T47D (cell line): ENCODE measurements around the gene PHLPP1.

ENCODE experiments used
- DNase-seq, 2 experiments: peaks; one replicate each; pipeline versions ENCODE4 v3.0.0 to v3.0.0-alpha.2; 2011 to 2012; ENCODE audit warnings: low read depth in 1 of 2, low spot score in 1 of 2
- JUND ChIP-seq: IDR thresholded peaks from 2 replicates; pipeline ENCODE4 v1.6.1; 2012; ENCODE audit warnings: low read depth
- in situ Hi-C: cut with HindIII; loops from 2 replicates; pipeline ENCODE4 v1.10.0; 2016; ENCODE audit warnings: low sequenced_read_pairs, low pct_unique_long_range_greater_than_20kb

Gene PHLPP1

DNA sequence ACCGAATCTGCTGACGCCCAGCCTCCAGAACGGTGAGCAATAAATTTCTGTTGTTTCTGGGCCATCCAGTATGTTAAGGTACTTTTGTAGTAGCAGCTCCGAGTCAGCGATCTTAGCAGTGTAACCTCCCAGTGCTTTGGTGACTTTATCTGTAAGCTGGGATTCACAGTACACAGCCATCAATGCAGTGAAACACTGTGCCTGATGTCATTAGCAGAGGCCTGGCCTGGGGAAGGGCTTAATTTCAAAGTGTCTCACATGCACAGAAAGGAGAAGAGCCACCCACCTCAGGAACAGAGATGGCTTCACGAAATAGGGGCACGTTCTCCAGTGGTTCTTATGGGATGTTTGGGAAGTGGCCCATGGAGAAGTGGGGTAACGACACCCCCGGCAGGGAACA lies 281.2 kb downstream of the PHLPP1 start:
- DNase-seq = no peak
- TF ChIP-seq JUND = no peak
- in situ Hi-C loops = no loop called here

DNA sequence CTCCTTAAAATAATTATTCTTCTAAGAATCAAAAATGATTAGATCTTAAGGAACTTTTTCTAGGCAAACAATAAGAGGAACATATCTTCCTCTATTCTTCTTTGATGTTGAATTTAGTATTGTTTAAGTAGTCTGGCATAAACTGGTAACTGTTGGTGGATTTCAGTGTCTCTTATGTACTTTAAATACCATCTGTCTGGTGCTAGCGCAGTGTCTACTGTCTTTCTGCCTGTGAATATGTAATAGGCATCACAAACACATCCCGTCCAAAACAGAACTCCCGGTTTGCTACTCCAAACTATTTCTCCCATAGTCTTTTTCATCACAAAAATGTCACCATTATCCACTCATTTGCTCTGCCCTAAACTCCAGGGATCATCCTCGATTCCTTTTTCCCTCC lies 281.7 kb downstream of the PHLPP1 start:
- in situ Hi-C loops = no loop called here
- no peak for DNase-seq
- TF ChIP-seq JUND = no peak

DNA sequence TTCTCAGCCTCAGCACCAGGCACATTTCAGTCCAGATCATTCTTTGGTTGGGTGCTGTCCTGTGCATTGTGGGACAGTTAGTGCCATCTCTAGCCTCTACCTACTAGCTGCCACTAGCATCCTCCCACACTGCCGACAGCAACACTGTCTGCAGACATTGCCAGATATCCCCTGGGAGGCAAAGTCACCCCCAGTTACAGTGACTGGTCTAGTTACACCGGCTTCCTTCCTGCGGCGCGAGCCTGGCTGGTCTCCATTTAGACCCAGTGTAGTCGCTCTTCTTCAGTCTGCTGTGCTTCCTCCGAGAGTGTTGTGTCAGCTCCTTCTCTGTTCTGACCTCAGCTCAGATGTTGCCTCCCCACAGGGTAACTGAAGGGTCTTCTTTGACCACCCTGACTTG lies 283.1 kb downstream of the PHLPP1 start:
- no peak for TF ChIP-seq JUND
- no peak for DNase-seq
- in situ Hi-C loops = no loop called here

DNA sequence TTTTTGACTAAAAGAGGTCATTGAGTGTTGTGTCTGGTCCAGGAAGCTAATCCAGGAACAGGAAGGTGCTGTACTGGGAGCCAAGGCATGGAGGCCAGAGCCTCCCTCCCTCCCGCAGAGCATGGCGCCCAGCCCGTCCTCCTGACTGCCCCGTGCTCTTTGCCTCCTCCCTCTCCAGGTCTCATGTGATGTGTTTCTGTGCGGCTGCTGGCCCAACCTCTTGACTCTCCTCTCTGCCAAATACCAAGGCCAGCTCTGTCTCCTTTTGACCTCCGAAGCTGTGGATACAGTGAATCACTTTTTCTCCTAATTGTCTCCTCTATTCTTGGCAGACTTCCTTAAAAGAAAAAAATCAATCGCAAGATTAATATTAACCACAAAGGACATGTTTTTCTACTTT lies 284.1 kb downstream of the PHLPP1 start:
- TF ChIP-seq JUND = no peak
- in situ Hi-C loops = no loop called here

DNA sequence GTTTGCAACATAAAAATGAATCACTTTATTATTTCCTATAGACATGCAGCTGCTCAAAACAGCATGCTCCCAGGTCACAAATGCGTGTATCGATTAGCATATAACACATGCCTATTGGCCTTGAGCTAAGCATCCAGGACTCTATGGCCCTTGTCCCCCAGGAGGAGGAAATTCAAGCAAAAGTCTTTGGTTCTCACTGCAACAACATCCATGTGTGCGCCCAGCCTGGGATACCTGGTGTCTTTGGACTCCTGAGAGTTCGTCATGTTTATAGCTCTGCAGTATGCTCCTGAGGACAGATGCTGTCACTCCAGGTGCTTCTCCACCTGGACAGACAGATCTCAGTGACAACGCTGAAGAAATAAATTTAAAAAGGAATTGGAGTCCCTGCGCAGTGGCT lies 284.6 kb downstream of the PHLPP1 start:
- in situ Hi-C loops = no loop called here
- DNase-seq = no peak
- no peak for TF ChIP-seq JUND

More for the DNA sequence above, 284.1 kb downstream of the PHLPP1 start:
- DNase-seq = no peak

DNA sequence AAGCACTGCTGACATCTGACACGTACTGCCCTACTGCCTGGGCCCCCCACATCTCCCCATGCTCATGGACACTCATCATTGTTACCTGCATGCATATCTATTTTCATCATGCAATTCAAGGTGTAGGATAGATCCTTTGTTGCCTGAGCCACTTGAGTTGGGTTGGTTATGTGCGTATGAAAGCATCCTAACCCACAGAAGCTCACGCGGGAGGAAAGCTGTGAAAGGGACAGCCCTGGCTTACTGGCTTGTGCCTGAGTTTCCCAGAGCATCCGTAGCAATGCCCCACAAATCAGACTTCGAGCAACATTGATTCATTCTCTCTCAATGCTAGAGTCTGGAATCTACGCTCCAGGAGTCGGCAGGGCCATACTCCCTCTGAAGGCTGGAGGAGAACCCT lies 285.5 kb downstream of the PHLPP1 start:
- in situ Hi-C loops = no loop called here
- no peak for DNase-seq
- TF ChIP-seq JUND = no peak

DNA sequence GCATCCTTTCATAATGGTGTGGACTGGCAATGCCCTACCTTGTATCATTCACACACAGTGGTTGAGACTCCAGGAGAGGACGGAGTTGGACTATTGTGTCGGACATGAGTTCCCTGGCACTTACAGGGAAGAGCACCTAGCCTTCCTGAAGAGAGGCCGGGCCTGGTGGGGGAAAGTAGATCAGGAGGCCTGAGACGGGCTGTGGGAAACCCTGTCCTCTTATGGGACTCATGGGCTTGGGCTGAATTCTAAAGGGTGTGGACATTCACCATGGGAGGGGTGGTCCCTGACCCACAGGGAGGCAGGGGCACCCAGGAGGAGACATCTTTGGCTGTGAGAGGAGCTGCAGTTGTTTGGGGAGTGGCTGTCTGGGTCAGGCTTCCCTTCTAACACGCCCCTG lies 286.5 kb downstream of the PHLPP1 start:
- TF ChIP-seq JUND = no peak
- in situ Hi-C loops = no loop called here
- DNase-seq = no peak

DNA sequence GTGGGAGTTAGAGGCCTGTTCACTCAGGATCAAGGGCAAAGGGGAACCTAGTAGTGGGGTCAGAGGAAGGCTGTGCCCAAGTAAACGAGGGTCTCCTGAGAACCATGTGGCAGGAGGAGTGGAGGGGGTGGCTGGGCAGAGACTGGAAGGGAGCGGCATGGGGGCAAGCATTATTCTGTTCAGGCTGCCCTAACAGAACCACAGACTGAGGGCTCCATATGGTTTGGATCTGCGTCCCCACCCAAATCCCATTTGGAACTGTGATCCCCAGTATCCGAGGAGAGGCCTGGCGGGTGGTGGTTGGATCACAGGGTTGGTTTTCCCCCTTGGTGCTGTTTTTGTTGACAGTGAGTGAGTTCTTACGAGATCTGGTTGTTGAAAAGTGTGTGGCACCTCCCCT lies 287.0 kb downstream of the PHLPP1 start:
- DNase-seq = no peak
- no peak for TF ChIP-seq JUND
- in situ Hi-C loops = no loop called here

DNA sequence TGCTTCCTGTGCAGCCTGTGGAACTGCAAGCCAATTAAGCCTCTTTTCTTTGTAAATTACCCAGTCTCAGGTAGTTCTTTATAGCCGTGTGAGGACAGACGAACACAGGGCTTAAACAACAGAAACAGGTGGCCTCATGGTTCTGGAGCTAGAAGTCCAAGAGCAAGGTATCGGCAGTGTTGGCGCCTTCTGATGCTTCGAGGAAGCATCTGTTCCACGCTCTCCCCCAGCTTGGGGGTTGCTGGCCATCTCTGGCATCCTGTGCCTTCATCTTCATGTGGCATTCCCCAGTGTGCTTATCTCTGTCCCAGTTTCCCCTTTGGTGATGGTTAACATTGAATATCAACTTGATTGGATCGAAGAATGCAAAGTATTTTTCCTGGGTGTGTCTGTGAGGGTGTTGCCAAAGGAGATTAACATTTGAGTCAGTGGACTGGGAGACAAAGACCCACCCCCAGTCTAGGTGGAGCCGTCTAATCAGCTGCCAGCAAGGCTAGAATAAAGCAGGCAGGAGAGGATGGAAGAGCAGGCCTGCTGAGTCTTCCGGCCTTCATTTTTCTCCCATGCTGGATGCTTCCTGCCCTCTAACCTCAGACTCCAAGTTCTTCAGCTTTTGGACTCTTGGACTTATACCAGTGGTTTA lies 287.6 kb downstream of the PHLPP1 start:
- in situ Hi-C loops = no loop called here
- DNase-seq = no peak
- TF ChIP-seq JUND = no peak

DNA sequence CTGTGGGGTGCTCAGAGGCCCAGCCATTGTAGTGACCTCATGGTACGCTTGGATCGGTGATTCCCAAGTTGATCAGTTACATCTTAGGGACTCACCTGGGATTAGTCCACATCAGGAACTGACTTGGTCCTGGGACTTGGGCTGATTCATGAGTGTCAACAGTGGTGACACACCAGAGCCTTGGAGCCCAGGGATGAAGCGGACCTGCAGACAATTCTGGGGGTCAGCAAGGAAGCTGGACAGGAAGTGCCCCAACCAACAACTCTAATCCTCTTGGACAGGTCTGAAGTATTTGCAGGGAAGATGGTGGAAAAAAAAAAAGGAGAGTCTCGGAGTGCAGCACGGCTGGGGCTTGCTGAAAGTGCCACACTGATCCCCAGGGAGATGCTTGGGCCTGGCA lies 288.6 kb downstream of the PHLPP1 start:
- DNase-seq = no peak
- no peak for TF ChIP-seq JUND
- in situ Hi-C loops = no loop called here

DNA sequence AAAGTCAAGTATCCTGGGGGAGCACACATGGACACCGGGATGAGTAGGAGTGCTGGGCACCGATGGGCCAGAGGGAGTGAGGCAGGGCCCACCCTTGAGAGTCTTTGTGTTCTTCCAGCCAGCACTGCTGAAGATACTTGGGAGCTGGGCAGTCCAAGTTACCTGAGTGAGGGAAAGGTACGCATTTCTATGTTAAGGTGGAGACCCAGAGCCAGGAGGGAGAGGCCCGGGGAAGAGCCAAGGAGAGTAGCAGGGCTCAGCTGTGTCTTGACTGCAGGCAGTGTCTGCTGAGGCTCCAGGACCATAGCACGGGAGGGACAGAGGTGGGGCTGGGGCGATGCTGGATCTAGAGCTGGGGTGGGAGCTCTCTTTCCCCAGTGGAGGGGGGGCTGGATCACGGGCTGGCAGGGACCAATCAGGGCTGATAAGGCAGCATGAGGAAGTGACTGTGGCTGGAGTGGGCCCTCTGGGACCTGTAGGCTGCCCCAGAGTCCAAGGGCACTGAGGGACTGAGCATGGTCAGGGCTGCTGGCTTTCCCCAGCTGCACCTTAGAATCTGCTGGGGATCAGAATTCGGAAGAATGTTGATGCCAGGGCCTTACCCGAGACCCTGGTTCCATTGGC lies 289.2 kb downstream of the PHLPP1 start:
- TF ChIP-seq JUND = no peak
- DNase-seq = no peak
- in situ Hi-C loops = no loop called here

DNA sequence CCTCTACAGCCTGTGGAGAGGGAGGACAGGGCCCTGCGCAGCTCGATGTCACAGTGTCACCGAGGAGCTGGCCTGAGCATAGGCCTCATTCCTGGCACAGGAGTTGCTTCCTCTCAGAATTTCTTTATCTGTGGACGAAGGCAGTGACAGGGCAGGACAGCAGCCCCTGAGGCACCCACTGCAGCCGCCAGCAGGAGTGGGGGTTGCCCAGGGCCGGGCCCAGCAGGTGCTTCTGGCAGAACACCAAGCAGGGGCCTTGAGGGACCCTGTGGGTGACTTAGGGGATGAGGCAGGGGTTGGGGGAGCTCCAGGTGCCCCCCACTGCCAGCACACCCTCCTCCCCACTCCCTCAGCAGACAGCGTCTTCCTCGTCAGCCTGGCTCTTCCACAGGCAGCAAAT lies 290.0 kb downstream of the PHLPP1 start:
- TF ChIP-seq JUND = no peak
- in situ Hi-C loops = no loop called here

DNA sequence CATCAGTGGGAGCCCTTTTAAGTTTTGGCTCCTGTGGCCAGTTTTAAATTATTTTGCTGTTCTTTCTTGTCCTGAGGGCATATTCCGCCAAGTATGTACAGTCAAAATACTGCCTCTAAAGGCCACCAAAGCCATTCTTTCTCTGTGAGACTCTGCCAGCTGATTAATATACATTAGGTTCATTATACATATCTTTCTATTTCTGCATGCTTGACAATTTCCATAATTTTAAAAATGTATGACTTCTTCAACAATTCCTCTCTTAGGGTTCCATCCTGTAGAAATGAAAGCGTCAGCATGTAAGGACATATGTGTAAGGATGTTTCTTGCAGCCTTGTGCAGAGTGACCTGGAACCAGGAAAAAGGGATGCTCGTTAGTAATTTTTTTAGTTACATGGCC lies 291.9 kb downstream of the PHLPP1 start:
- in situ Hi-C loops = no loop called here
- no peak for TF ChIP-seq JUND
- DNase-seq = no peak

More for the DNA sequence above, 290.0 kb downstream of the PHLPP1 start:
- no peak for DNase-seq

DNA sequence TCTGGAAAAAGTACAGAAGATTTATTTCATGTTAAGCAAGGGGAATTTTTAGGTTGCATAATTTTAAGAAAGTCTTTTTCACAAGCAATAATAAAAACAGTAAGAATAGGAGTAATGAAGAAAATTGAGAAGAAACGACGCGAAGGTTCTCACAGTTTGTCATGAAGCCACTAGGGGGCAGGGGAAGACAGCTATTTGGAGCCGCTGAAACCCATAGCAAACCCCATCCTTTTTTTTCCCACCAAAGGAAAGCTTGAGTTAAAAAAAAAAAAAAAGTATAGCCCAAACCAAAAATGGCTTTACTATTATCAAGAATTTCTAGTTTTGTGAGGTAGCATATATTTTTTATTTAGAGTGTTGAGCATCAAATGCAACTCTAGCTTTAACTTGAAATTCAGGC lies 300.9 kb downstream of the PHLPP1 start:
- peak in 1 of 2 experiments; percentile 56 for DNase-seq
- TF ChIP-seq JUND = no peak

More for the DNA sequence above, 300.9 kb downstream of the PHLPP1 start:
- in situ Hi-C loops = no loop called here
